B cell (primary cell): ENCODE data around the gene MORN4. TPM values are rescaled to one million over a fixed set of nuclear protein-coding genes. Genes with fewer than 3 reads are reported as not detected.

Experiments used
- ATAC-seq: fragments of 200-7000 bp; cut with Tn5 transposase; one replicate; pipeline ENCODE4 v1.10.0; 2021; ENCODE audit warnings: low read depth, mild to moderate bottlenecking, moderate number of reproducible peaks, moderate library complexity
- CTCF ChIA-PET: fragments of 350-600 bp; sonication (Branson Sonifier 250); formaldehyde crosslinking; loops from one replicate; lab custom pipeline; 2021; ENCODE audit warnings: antibody characterized with exemption, inconsistent platforms; lab: Charles Lee
- POLR2A ChIA-PET: fragments of 350-600 bp; sonication (Branson Sonifier 250); formaldehyde crosslinking; loops from one replicate; lab custom pipeline; 2021; ENCODE audit warnings: antibody characterized with exemption; lab: Charles Lee
- DNase-seq: peaks from one replicate; pipeline ENCODE4 v3.0.0; 2013
- H2AFZ ChIP-seq: 2 replicates; pipeline ENCODE4 v1.6.1; 2012; ENCODE audit warnings: mild to moderate bottlenecking, low read depth, low read length; ENCODE audit not compliant: insufficient read depth, poor library complexity, severe bottlenecking
- H3K27ac ChIP-seq, 2 donors: 1 replicate in 1 of 2; 2 replicates in 1 of 2; pipeline ENCODE4 v1.5.1; 2012 to 2013; ENCODE audit warnings: low read length in 2 of 2, mild to moderate bottlenecking in 2 of 2, moderate library complexity in 1 of 2
- H3K27me3 ChIP-seq, 4 experiments: fragments of 200-600 bp in 1 of 4; sonication (generic) in 1 of 4; replicated peaks in 1 of 4; 1 replicate in 2 of 4; 2 replicates in 2 of 4; pipeline versions ENCODE4 v1.6.1 to v1.7.0; 2013 to 2016; ENCODE audit warnings: low read length in 3 of 4, mild to moderate bottlenecking in 2 of 4, mixed read lengths in 1 of 4, moderate library complexity in 1 of 4; ENCODE audit not compliant: insufficient read depth in 4 of 4, control insufficient read depth in 3 of 4; ENCODE audit errors: control extremely low read depth in 1 of 4
- H3K36me3 ChIP-seq, 2 experiments: replicated peaks in 1 of 2; 1 replicate in 1 of 2; 2 replicates in 1 of 2; pipeline versions ENCODE4 v1.6.1 to v1.7.1; 2013; ENCODE audit warnings: low read length in 1 of 2; ENCODE audit not compliant: insufficient read depth in 2 of 2, control insufficient read depth in 1 of 2; ENCODE audit errors: control extremely low read depth in 1 of 2, extremely low read depth in 1 of 2
- H3K4me1 ChIP-seq, 2 donors: fragments of 200-600 bp in 1 of 2; sonication (generic) in 1 of 2; 1 replicate in 1 of 2; 2 replicates in 1 of 2; pipeline versions ENCODE4 v1.5.1 to v1.6.1; 2013 to 2017; ENCODE audit warnings: low read length in 2 of 2; ENCODE audit not compliant: control insufficient read depth in 2 of 2, insufficient read depth in 2 of 2
- H3K4me2 ChIP-seq: replicated peaks from 2 replicates; pipeline ENCODE3; 2012; ENCODE audit warnings: mild to moderate bottlenecking, low read depth, low read length; ENCODE audit not compliant: poor library complexity, severe bottlenecking
- H3K4me3 ChIP-seq, 5 experiments: fragments of 200-600 bp in 1 of 5; sonication (generic) in 1 of 5; 1 replicate in 3 of 5; 2 replicates in 2 of 5; pipeline versions ENCODE4 v1.5.1 to v1.7.0; 2011 to 2016; ENCODE audit warnings: low read length in 4 of 5, mild to moderate bottlenecking in 4 of 5, low read depth in 2 of 5, control low read depth in 1 of 5, moderate library complexity in 1 of 5; ENCODE audit not compliant: insufficient read depth in 1 of 5; ENCODE audit errors: control extremely low read depth in 1 of 5, extremely low read depth in 1 of 5
- H3K79me2 ChIP-seq: fragments of 200-600 bp; sonication (generic); one replicate; pipeline ENCODE4 v1.6.0; 2016; ENCODE audit warnings: low read length; ENCODE audit not compliant: control insufficient read depth, insufficient read depth
- H3K9ac ChIP-seq: fragments of 200-600 bp; sonication (generic); 2 replicates; pipeline ENCODE4 v1.6.1; 2017; ENCODE audit warnings: mild to moderate bottlenecking, low read length, moderate library complexity
- H3K9me3 ChIP-seq, 3 donors: one replicate each; pipeline versions ENCODE4 v1.6.1 to v1.7.1; 2013; ENCODE audit warnings: low read length in 2 of 3; ENCODE audit not compliant: control insufficient read depth in 2 of 3, insufficient read depth in 1 of 3; ENCODE audit errors: control extremely low read depth in 1 of 3
- H4K20me1 ChIP-seq: 2 replicates; pipeline ENCODE4 v1.6.0; 2012; ENCODE audit warnings: mild to moderate bottlenecking, low read length; ENCODE audit not compliant: insufficient read depth, control insufficient read depth, poor library complexity, severe bottlenecking
- H3K27ac Mint-ChIP-seq: one replicate; pipeline ENCODE4 v1.8.0; 2021; ENCODE audit warnings: mixed read lengths
- H3K27me3 Mint-ChIP-seq: one replicate; pipeline ENCODE4 v1.8.0; 2021; ENCODE audit warnings: mixed read lengths
- H3K4me1 Mint-ChIP-seq: one replicate; pipeline ENCODE4 v1.8.0; 2021; ENCODE audit warnings: mixed read lengths
- H3K4me3 Mint-ChIP-seq: one replicate; pipeline ENCODE4 v1.8.0; 2021; ENCODE audit warnings: mixed read lengths
- H3K9me3 Mint-ChIP-seq: one replicate; pipeline ENCODE4 v1.8.0; 2022; ENCODE audit warnings: mixed read lengths; ENCODE audit not compliant: insufficient read depth
- EZH2 ChIP-seq: IDR thresholded peaks from 2 replicates; pipeline ENCODE4 v1.6.1; 2012; ENCODE audit warnings: borderline replicate concordance, low read depth, mild to moderate bottlenecking, moderate library complexity, low read length; ENCODE audit not compliant: insufficient read depth, poor library complexity, severe bottlenecking
- WGBS: methylation state at CpG from one replicate; pipeline ENCODE4 v1.1.5; 2013; ENCODE audit warnings: missing lambda C conversion rate; ENCODE audit not compliant: insufficient coverage; 5-methylcytosine and 5-hydroxymethylcytosine counted together
- intact Hi-C: fragments of 100-400 bp; cut with micrococcal nuclease; formaldehyde crosslinking; loops from one replicate; pipeline ENCODE4 v1.10.0; 2022
- polyA plus RNA-seq: library from polyadenylated mRNA; depleted of rRNA; stranded (reverse); fragments of >200 nt; gene quantifications from 2 replicates; pipeline ENCODE4 v1.2.3, GENCODE V29; 2012
- total RNA-seq, 2 donors: library from RNA; stranded (reverse); fragments of 120-200 nt in 1 of 2; gene quantifications; 1 replicate in 1 of 2; 2 replicates in 1 of 2; pipeline versions ENCODE4 v1.2.3 to v1.2.4, GENCODE V29; 2013 to 2022
- TF ChIP-seq, protein P1 (sequence below): fragments of 200-600 bp; IDR thresholded peaks from one replicate; pipeline ENCODE4 v1.8.0; 2022; ENCODE audit warnings: antibody characterized with exemption, mild to moderate bottlenecking

MORN4 gene
- total and polyA plus RNA-seq, 2 donors (not counting 1 experiment from before 2014, with no cell fraction given) = 1.5 to 2.8 TPM

DNA sequence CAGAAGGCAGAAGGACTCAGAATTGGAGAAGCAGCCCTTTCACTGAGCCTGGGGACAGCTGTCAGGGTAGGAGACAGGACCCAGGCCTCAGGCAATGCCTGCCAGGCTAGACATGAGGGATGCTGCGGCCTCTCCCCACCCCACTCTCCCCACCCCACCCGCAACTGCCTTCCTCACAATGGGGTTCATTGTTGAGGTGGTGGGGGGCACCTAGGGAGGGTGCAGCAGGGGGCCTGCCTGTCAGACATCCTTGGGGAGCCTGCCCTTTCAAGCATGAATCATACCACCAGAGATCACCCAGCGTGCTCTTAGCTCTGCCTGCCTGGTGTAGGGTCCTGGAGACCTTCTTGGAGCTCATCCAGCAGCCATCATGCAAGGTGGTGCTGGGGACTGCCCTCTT, 43.8 kb downstream of the MORN4 start, which contains the start of gene C10orf62:
TSS of gene C10orf62 (plus strand) at position 243 of the 400 bp plus-strand sequence. CDS start 177 bp downstream, outside the sequence.
- no peaks in the 10 kb centered on the region for H3K79me2 ChIP-seq
- H4K20me1 ChIP-seq = no peaks in the 10 kb centered on the region
- Mint-ChIP-seq H3K27ac (no peak within 1 kb of the TSS), H3K4me1 (no peaks in the 10 kb centered on the region), H3K9me3 (no peaks in the 10 kb centered on the region), H3K27me3 (peaks cover 3% of the 10 kb centered on the region), H3K4me3 (no peak within 1 kb of the TSS)
- H3K9me3 ChIP-seq = no peaks in the 10 kb centered on the region
- H3K27ac ChIP-seq = no peak within 1 kb of the TSS
- intact Hi-C loops = no loop called here
- ChIA-PET POLR2A (no interaction called here), CTCF (no interaction called here)
- H2AFZ ChIP-seq = no peak within 1 kb of the TSS
- TF ChIP-seq, protein P1, sequence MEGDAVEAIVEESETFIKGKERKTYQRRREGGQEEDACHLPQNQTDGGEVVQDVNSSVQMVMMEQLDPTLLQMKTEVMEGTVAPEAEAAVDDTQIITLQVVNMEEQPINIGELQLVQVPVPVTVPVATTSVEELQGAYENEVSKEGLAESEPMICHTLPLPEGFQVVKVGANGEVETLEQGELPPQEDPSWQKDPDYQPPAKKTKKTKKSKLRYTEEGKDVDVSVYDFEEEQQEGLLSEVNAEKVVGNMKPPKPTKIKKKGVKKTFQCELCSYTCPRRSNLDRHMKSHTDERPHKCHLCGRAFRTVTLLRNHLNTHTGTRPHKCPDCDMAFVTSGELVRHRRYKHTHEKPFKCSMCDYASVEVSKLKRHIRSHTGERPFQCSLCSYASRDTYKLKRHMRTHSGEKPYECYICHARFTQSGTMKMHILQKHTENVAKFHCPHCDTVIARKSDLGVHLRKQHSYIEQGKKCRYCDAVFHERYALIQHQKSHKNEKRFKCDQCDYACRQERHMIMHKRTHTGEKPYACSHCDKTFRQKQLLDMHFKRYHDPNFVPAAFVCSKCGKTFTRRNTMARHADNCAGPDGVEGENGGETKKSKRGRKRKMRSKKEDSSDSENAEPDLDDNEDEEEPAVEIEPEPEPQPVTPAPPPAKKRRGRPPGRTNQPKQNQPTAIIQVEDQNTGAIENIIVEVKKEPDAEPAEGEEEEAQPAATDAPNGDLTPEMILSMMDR = no peak
- no peak for TF ChIP-seq EZH2
- no CpG with 5 or more reads among the region's 3 CpGs for WGBS
- no peaks in the 10 kb centered on the region for H3K4me1 ChIP-seq
- ATAC-seq = no peak
- H3K4me2 ChIP-seq = no peak within 1 kb of the TSS
- no peak within 1 kb of the TSS for H3K9ac ChIP-seq
- H3K36me3 ChIP-seq = no peaks in the 10 kb centered on the region
- H3K27me3 ChIP-seq = no peaks in the 10 kb centered on the region
- DNase-seq = no peak
- H3K4me3 ChIP-seq = no peak within 1 kb of the TSS

DNA sequence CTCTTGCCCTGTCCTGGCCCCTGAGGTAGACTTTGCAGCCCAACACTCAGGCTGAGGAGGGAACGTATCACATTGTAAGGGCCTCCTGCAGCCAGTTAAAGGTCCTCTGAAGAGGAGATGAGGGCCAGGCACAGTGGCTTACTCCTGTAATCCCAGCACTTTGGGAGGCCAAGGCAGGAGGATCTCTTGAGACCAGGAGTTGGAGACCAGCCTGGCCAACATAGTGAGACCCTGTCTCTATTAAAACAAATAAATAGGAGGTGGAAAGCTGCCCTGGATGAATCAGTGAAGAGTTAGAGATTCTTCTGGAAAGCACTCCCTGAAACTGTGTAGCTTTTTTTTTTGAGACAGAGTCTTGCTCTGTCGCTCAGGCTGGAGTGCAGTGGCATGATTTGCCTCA, 46.1 kb downstream of the MORN4 start:
- no peaks in the 10 kb centered on the region for H3K36me3 ChIP-seq
- ATAC-seq (no peak), DNase-seq (no peak)
- H3K27ac ChIP-seq = no peak overlapping the region
- no peaks in the 10 kb centered on the region for H3K79me2 ChIP-seq
- intact Hi-C loops = no loop called here
- no peaks in the 10 kb centered on the region for H3K4me1 ChIP-seq
- Mint-ChIP-seq H3K4me3 (no peak overlapping the region), H3K27me3 (peaks cover 3% of the 10 kb centered on the region), H3K9me3 (no peaks in the 10 kb centered on the region), H3K4me1 (no peaks in the 10 kb centered on the region), H3K27ac (no peak overlapping the region)
- TF ChIP-seq EZH2 = no peak
- H4K20me1 ChIP-seq = no peaks in the 10 kb centered on the region
- H3K4me3 ChIP-seq = no peak overlapping the region
- H3K27me3 ChIP-seq = no peaks in the 10 kb centered on the region
- WGBS = 91% methylated on average over 2 of the region's 2 CpGs
- H2AFZ ChIP-seq = no peak overlapping the region
- H3K9ac ChIP-seq = no peak overlapping the region
- H3K4me2 ChIP-seq = no peak overlapping the region
- POLR2A ChIA-PET = no interaction called here
- H3K9me3 ChIP-seq = no peaks in the 10 kb centered on the region
- CTCF ChIA-PET = interaction anchor here (1.3 kb wide), 1 partner anchor 15 kb away, joined by 3 read pairs; the partner anchor contains the start of gene ANKRD2
